ENCODE data around the gene KREMEN1. TPM values are rescaled to one million over a fixed set of nuclear protein-coding genes. Genes with fewer than 3 reads are reported as not detected.

KREMEN1 gene
- total RNA-seq, 1 experiment from 2014 or later = not detected

- H3K27ac ChIP-seq (ENCODE audit: low read length) = no peak overlapping the region
- no peak overlapping the region for H3K4me2 ChIP-seq (ENCODE audit: low read depth, low read length, poor library complexity, severe bottlenecking)
- H4K20me1 ChIP-seq (ENCODE audit: insufficient read depth, low read depth, low read length) = no peaks in the 10 kb centered on the region
- no peaks in the 10 kb centered on the region for H3K36me3 ChIP-seq (ENCODE audit: insufficient read depth, low read length)
- H3K9ac ChIP-seq (ENCODE audit: low read length) = no peak overlapping the region
- no peak for DNase-seq
- no peaks in the 10 kb centered on the region for H3K9me3 ChIP-seq (ENCODE audit: low read length)
- no peaks in the 10 kb centered on the region for H3K4me1 ChIP-seq (ENCODE audit: low read length)
- no peak overlapping the region for H3K4me3 ChIP-seq (ENCODE audit: low read length)
- no peaks in the 10 kb centered on the region for H3K27me3 ChIP-seq (ENCODE audit: low read length)
- H2AFZ ChIP-seq (ENCODE audit: low read length) = no peak overlapping the region
- H3K79me2 ChIP-seq (ENCODE audit: low read length) = no peaks in the 10 kb centered on the region
- H3K9me2 ChIP-seq (replicated peaks; ENCODE audit: insufficient read depth, low read length) = no peaks in the 10 kb centered on the region
These were observed 2.3 kb upstream of the KREMEN1 start for GRCh38 chr22:29070490-29070889.

GRCh38 chr22:29071261-29072045, 1.4 kb upstream of the KREMEN1 start:
- Histone ChIP-seq H3K4me2 (ENCODE audit: low read depth, low read length, poor library complexity, severe bottlenecking) (no peak overlapping the region), H3K9me3 (ENCODE audit: low read length) (no peaks in the 10 kb centered on the region), H2AFZ (ENCODE audit: low read length) (no peak overlapping the region), H3K36me3 (ENCODE audit: insufficient read depth, low read length) (no peaks in the 10 kb centered on the region), H3K9ac (ENCODE audit: low read length) (no peak overlapping the region), H3K79me2 (ENCODE audit: low read length) (no peaks in the 10 kb centered on the region), H3K4me3 (ENCODE audit: low read length) (no peak overlapping the region), H3K4me1 (ENCODE audit: low read length) (no peaks in the 10 kb centered on the region), H4K20me1 (ENCODE audit: insufficient read depth, low read depth, low read length) (no peaks in the 10 kb centered on the region), H3K27me3 (ENCODE audit: low read length) (no peaks in the 10 kb centered on the region), H3K9me2 (replicated peaks; ENCODE audit: insufficient read depth, low read length) (no peaks in the 10 kb centered on the region), H3K27ac (ENCODE audit: low read length) (no peak overlapping the region)
- DNase-seq = no peak

GRCh38 chr22:29072193-29072978, 449 bp upstream of the KREMEN1 start:
- H2AFZ ChIP-seq (ENCODE audit: low read length) = no peak overlapping the region
- no peak overlapping the region for H3K4me3 ChIP-seq (ENCODE audit: low read length)
- H3K79me2 ChIP-seq (ENCODE audit: low read length) = no peaks in the 10 kb centered on the region
- no peaks in the 10 kb centered on the region for H3K9me3 ChIP-seq (ENCODE audit: low read length)
- DNase-seq = no peak
- H3K4me1 ChIP-seq (ENCODE audit: low read length) = no peaks in the 10 kb centered on the region
- no peak overlapping the region for H3K27ac ChIP-seq (ENCODE audit: low read length)
- no peaks in the 10 kb centered on the region for H3K27me3 ChIP-seq (ENCODE audit: low read length)
- no peaks in the 10 kb centered on the region for H4K20me1 ChIP-seq (ENCODE audit: insufficient read depth, low read depth, low read length)
- no peaks in the 10 kb centered on the region for H3K9me2 ChIP-seq (replicated peaks; ENCODE audit: insufficient read depth, low read length)
- no peaks in the 10 kb centered on the region for H3K36me3 ChIP-seq (ENCODE audit: insufficient read depth, low read length)
- H3K4me2 ChIP-seq (ENCODE audit: low read depth, low read length, poor library complexity, severe bottlenecking) = no peak overlapping the region
- no peak overlapping the region for H3K9ac ChIP-seq (ENCODE audit: low read length)

- no peaks in the 10 kb centered on the region for H3K4me1 ChIP-seq (ENCODE audit: low read length)
- H3K9ac ChIP-seq (ENCODE audit: low read length) = no peak overlapping the region
- H3K4me3 ChIP-seq (ENCODE audit: low read length) = no peak overlapping the region
- H3K79me2 ChIP-seq (ENCODE audit: low read length) = no peaks in the 10 kb centered on the region
- H3K27ac ChIP-seq (ENCODE audit: low read length) = no peak overlapping the region
- DNase-seq = no peak
- no peaks in the 10 kb centered on the region for H3K9me2 ChIP-seq (replicated peaks; ENCODE audit: insufficient read depth, low read length)
- no peaks in the 10 kb centered on the region for H3K27me3 ChIP-seq (ENCODE audit: low read length)
- H4K20me1 ChIP-seq (ENCODE audit: insufficient read depth, low read depth, low read length) = no peaks in the 10 kb centered on the region
- H3K9me3 ChIP-seq (ENCODE audit: low read length) = no peaks in the 10 kb centered on the region
- H3K4me2 ChIP-seq (ENCODE audit: low read depth, low read length, poor library complexity, severe bottlenecking) = no peak overlapping the region
- no peak overlapping the region for H2AFZ ChIP-seq (ENCODE audit: low read length)
- H3K36me3 ChIP-seq (ENCODE audit: insufficient read depth, low read length) = no peaks in the 10 kb centered on the region
These were observed 912 bp downstream of the KREMEN1 start for GRCh38 chr22:29073618-29074275.

GRCh38 chr22:29074276-29074772, 1.5 kb downstream of the KREMEN1 start:
- H3K4me2 ChIP-seq (ENCODE audit: low read depth, low read length, poor library complexity, severe bottlenecking) = no peak overlapping the region
- H2AFZ ChIP-seq (ENCODE audit: low read length) = no peak overlapping the region
- no peak overlapping the region for H3K4me3 ChIP-seq (ENCODE audit: low read length)

GRCh38 chr22:29078036-29078868, 5.4 kb downstream of the KREMEN1 start:
- Histone ChIP-seq H3K9me2 (replicated peaks; ENCODE audit: insufficient read depth, low read length) (no peaks in the 10 kb centered on the region), H3K36me3 (ENCODE audit: insufficient read depth, low read length) (no peaks in the 10 kb centered on the region), H2AFZ (ENCODE audit: low read length) (no peak overlapping the region), H3K79me2 (ENCODE audit: low read length) (no peaks in the 10 kb centered on the region), H4K20me1 (ENCODE audit: insufficient read depth, low read depth, low read length) (no peaks in the 10 kb centered on the region), H3K9me3 (ENCODE audit: low read length) (no peaks in the 10 kb centered on the region), H3K9ac (ENCODE audit: low read length) (no peak overlapping the region), H3K4me1 (ENCODE audit: low read length) (0 out of 2 replicates have a peak, but pooled peaks cover 3% of the 10 kb centered on the region), H3K4me3 (ENCODE audit: low read length) (no peak overlapping the region), H3K27ac (ENCODE audit: low read length) (no peak overlapping the region), H3K4me2 (ENCODE audit: low read depth, low read length, poor library complexity, severe bottlenecking) (no peak overlapping the region), H3K27me3 (ENCODE audit: low read length) (no peaks in the 10 kb centered on the region)
- DNase-seq = no peak

More at GRCh38 chr22:29074276-29074772, 1.5 kb downstream of the KREMEN1 start:
- Histone ChIP-seq H3K9me3 (ENCODE audit: low read length) (no peaks in the 10 kb centered on the region), H3K27me3 (ENCODE audit: low read length) (no peaks in the 10 kb centered on the region), H4K20me1 (ENCODE audit: insufficient read depth, low read depth, low read length) (no peaks in the 10 kb centered on the region), H3K27ac (ENCODE audit: low read length) (no peak overlapping the region), H3K36me3 (ENCODE audit: insufficient read depth, low read length) (no peaks in the 10 kb centered on the region), H3K4me1 (ENCODE audit: low read length) (no peaks in the 10 kb centered on the region), H3K9ac (ENCODE audit: low read length) (no peak overlapping the region), H3K9me2 (replicated peaks; ENCODE audit: insufficient read depth, low read length) (no peaks in the 10 kb centered on the region), H3K79me2 (ENCODE audit: low read length) (no peaks in the 10 kb centered on the region)
- DNase-seq = no peak

GRCh38 chr22:29078869-29079207, 6.0 kb downstream of the KREMEN1 start:
- 0 out of 2 replicates have a peak, but pooled peaks cover 3% of the 10 kb centered on the region for H3K4me1 ChIP-seq (ENCODE audit: low read length)
- H3K27me3 ChIP-seq (ENCODE audit: low read length) = no peaks in the 10 kb centered on the region
- no peaks in the 10 kb centered on the region for H3K9me2 ChIP-seq (replicated peaks; ENCODE audit: insufficient read depth, low read length)
- H3K4me3 ChIP-seq (ENCODE audit: low read length) = no peak overlapping the region
- no peaks in the 10 kb centered on the region for H3K79me2 ChIP-seq (ENCODE audit: low read length)
- H2AFZ ChIP-seq (ENCODE audit: low read length) = no peak overlapping the region
- H3K9ac ChIP-seq (ENCODE audit: low read length) = no peak overlapping the region
- no peaks in the 10 kb centered on the region for H3K36me3 ChIP-seq (ENCODE audit: insufficient read depth, low read length)
- no peaks in the 10 kb centered on the region for H4K20me1 ChIP-seq (ENCODE audit: insufficient read depth, low read depth, low read length)
- DNase-seq = no peak
- H3K9me3 ChIP-seq (ENCODE audit: low read length) = no peaks in the 10 kb centered on the region
- no peak overlapping the region for H3K4me2 ChIP-seq (ENCODE audit: low read depth, low read length, poor library complexity, severe bottlenecking)
- no peak overlapping the region for H3K27ac ChIP-seq (ENCODE audit: low read length)
